HepG2 (cell line): ENCODE results near the gene UQCRHL. TPM values are rescaled to one million over a fixed set of nuclear protein-coding genes. Genes with fewer than 3 reads are reported as not detected.
A peak's percentile ranks its signal among the peaks of the same experiment; 100 is the strongest.

ENCODE experiments used
- ARNT2 ChIP-seq: sonication (generic); formaldehyde crosslinking; IDR thresholded peaks from 2 replicates; pipeline ENCODE4 v1.8.0; 2022; ENCODE audit warnings: mild to moderate bottlenecking, low read depth, missing genetic modification reagents, moderate library complexity
- FOXJ3 ChIP-seq: sonication (generic); formaldehyde crosslinking; IDR thresholded peaks from 2 replicates; pipeline ENCODE4 v1.4.0; 2020; ENCODE audit warnings: missing genetic modification reagents, mild to moderate bottlenecking, borderline replicate concordance
- LBX2 ChIP-seq: sonication (generic); formaldehyde crosslinking; IDR thresholded peaks from 2 replicates; pipeline ENCODE4 v1.5.0; 2020; ENCODE audit warnings: missing genetic modification reagents, mild to moderate bottlenecking, borderline replicate concordance
- MED8 ChIP-seq: sonication (generic); formaldehyde crosslinking; IDR thresholded peaks from 2 replicates; pipeline ENCODE4 v1.8.1; 2023; ENCODE audit warnings: mild to moderate bottlenecking, missing genetic modification reagents; ENCODE audit not compliant: insufficient replicate concordance
- NCOA5 ChIP-seq: sonication (generic); formaldehyde crosslinking; IDR thresholded peaks from 2 replicates; pipeline ENCODE4 v1.4.0; 2020; ENCODE audit warnings: missing genetic modification reagents
- NFIB ChIP-seq: sonication (generic); formaldehyde crosslinking; IDR thresholded peaks from 2 replicates; pipeline ENCODE4 v1.9.0; 2021; ENCODE audit warnings: missing genetic modification reagents, mild to moderate bottlenecking, borderline replicate concordance
- NFKBIZ ChIP-seq: IDR thresholded peaks from 2 replicates; pipeline ENCODE4 v1.6.1; 2018; ENCODE audit warnings: missing genetic modification reagents, missing compliant biosample characterization
- POLR2AphosphoS5 ChIP-seq: IDR thresholded peaks from 2 replicates; pipeline ENCODE4 v1.6.1; 2012; ENCODE audit warnings: low read depth, low read length
- PRDM10 ChIP-seq: sonication (generic); formaldehyde crosslinking; IDR thresholded peaks from 2 replicates; pipeline ENCODE4 v1.4.0; 2020; ENCODE audit warnings: low read depth, missing genetic modification reagents
- TEF ChIP-seq: sonication (generic); formaldehyde crosslinking; IDR thresholded peaks from 2 replicates; pipeline ENCODE4 v1.5.0; 2020; ENCODE audit warnings: missing genetic modification reagents
- TFE3 ChIP-seq: IDR thresholded peaks from 2 replicates; pipeline ENCODE4 v1.6.1; 2016
- THAP8 ChIP-seq: sonication (generic); formaldehyde crosslinking; IDR thresholded peaks from 2 replicates; pipeline ENCODE4 v1.5.1; 2020; ENCODE audit warnings: missing genetic modification reagents, mild to moderate bottlenecking, borderline replicate concordance
- ZFX ChIP-seq: sonication (generic); formaldehyde crosslinking; IDR thresholded peaks from 2 replicates; pipeline ENCODE4 v1.4.0; 2020; ENCODE audit warnings: mild to moderate bottlenecking, low read depth, missing genetic modification reagents, moderate library complexity
- ZNF101 ChIP-seq: sonication (generic); formaldehyde crosslinking; IDR thresholded peaks from 2 replicates; pipeline ENCODE4 v1.4.0; 2020; ENCODE audit warnings: mild to moderate bottlenecking, low read depth, missing genetic modification reagents, borderline replicate concordance
- ZNF143 ChIP-seq: sonication (generic); formaldehyde crosslinking; IDR thresholded peaks from 2 replicates; pipeline ENCODE4 v1.4.0; 2020; ENCODE audit warnings: missing genetic modification reagents
- ZNF296 ChIP-seq: sonication (generic); formaldehyde crosslinking; conservative IDR thresholded peaks from 2 replicates; pipeline ENCODE4 v1.5.0; 2020; ENCODE audit warnings: mild to moderate bottlenecking, missing genetic modification reagents
- ZNF557 ChIP-seq: sonication (generic); formaldehyde crosslinking; IDR thresholded peaks from 2 replicates; pipeline ENCODE4 v1.4.0; 2020; ENCODE audit warnings: missing genetic modification reagents
- ZNF580 ChIP-seq: IDR thresholded peaks from 2 replicates; pipeline ENCODE4 v1.6.1; 2016; ENCODE audit warnings: low read depth, borderline replicate concordance
- ZNF775 ChIP-seq: sonication (generic); formaldehyde crosslinking; IDR thresholded peaks from 2 replicates; pipeline ENCODE4 v1.4.0; 2020; ENCODE audit warnings: missing genetic modification reagents, mild to moderate bottlenecking, moderate library complexity, borderline replicate concordance
- polyA plus RNA-seq, 8 experiments: library from polyadenylated mRNA; depleted of rRNA in 3 of 8; stranded (reverse) in 7 of 8; unstranded in 1 of 8; fragments of >200 nt; fragmentation: Illumina TruSeq in 4 of 8; extraction: Trizol in 4 of 8; gene quantifications; 2 replicates each; pipeline versions ENCODE4 v1.2.1 to v1.2.3, GENCODE V29; 2011 to 2016; ENCODE audit warnings: low read depth in 4 of 8, missing spikeins in 1 of 8, mixed read lengths in 1 of 8; ENCODE audit not compliant: insufficient read depth in 1 of 8
- total RNA-seq, 5 experiments: library from RNA; depleted of rRNA; stranded (reverse); fragments of >200 nt; fragmentation: Illumina TruSeq; extraction: Trizol; gene quantifications; 2 replicates each; pipeline ENCODE4 v1.2.3, GENCODE V29; 2016; ENCODE audit warnings: low read depth in 1 of 5

The UQCRHL gene
- total and polyA plus RNA-seq, 2 of the 13 experiments (the other 11 are each of a cell fraction or from before 2014, with no cell fraction given): 1.8 to 2.3 TPM

GRCh38 chr1:15835741-15836510 lies 28.5 kb upstream of the UQCRHL start (continued):
- no peak for TF ChIP-seq TFE3
- peak; percentile 30; the same call in 1 of the 2 replicates for TF ChIP-seq NFKBIZ (CRISPR knock-in tag)
- TF ChIP-seq POLR2AphosphoS5: peak; percentile 76; the same call in 1 of the 2 replicates
- TF ChIP-seq ZNF775 (CRISPR knock-in tag): no peak
- TF ChIP-seq NCOA5 (CRISPR knock-in tag): no peak
- peak; percentile 58; the same call in 1 of the 2 replicates for TF ChIP-seq ZNF580 (CRISPR knock-in tag)
- TF ChIP-seq ZNF557 (CRISPR knock-in tag): peak; percentile 84
- no peak for TF ChIP-seq TEF (CRISPR knock-in tag)
- no peak; the same call in 1 of the 2 replicates for TF ChIP-seq ZNF143 (CRISPR knock-in tag)
- peak; percentile 48; the same call in 1 of the 2 replicates for TF ChIP-seq ARNT2 (CRISPR knock-in tag)
- TF ChIP-seq ZNF296: no peak
- TF ChIP-seq LBX2 (CRISPR knock-in tag): no peak
- no peak for TF ChIP-seq FOXJ3
- TF ChIP-seq MED8: no peak
- TF ChIP-seq THAP8: no peak
- TF ChIP-seq ZFX (CRISPR knock-in tag): peak; percentile 37; the same call in 1 of the 2 replicates
- no peak; the same call in 1 of the 2 replicates for TF ChIP-seq PRDM10 (CRISPR knock-in tag)
- no peak for TF ChIP-seq NFIB (CRISPR knock-in tag)
- TF ChIP-seq ZNF101: no peak
